Endothelial cell of umbilical vein (primary cell): Measurements from ENCODE around the gene LPP. TPM values are rescaled to one million over a fixed set of nuclear protein-coding genes. Genes with fewer than 3 reads are reported as not detected.

Experiments
- BruUV-seq: library from RNA; stranded (reverse); fragments of 400-500 nt; replicated peaks from 2 replicates; lab custom pipeline; 2021; lab: Mats Ljungman, UMichigan
- CTCF ChIA-PET: fragments of 300-600, 350-600 bp; sonication (Branson Sonifier 250); formaldehyde crosslinking; loops from one replicate; lab custom pipeline; 2021; ENCODE audit warnings: antibody characterized with exemption, inconsistent platforms; lab: Charles Lee
- POLR2A ChIA-PET: fragments of 300-600, 350-600 bp; sonication (Branson Sonifier 250); formaldehyde crosslinking; loops from one replicate; lab custom pipeline; 2021; ENCODE audit warnings: antibody characterized with exemption, inconsistent platforms; lab: Charles Lee
- DNase-seq: peaks from one replicate; pipeline ENCODE4 v3.0.0-alpha.2; 2011; ENCODE audit warnings: low read depth, low spot score
- FAIRE-seq: peaks from 2 replicates; lab custom pipeline; 2011; peaks lifted over from hg19 to GRCh38; lab: Jason Lieb, UNC
- H2AFZ ChIP-seq: 2 replicates; pipeline ENCODE4 v1.6.0; 2012; ENCODE audit warnings: low read depth, low read length, control low read depth, inconsistent platforms
- H3K27ac ChIP-seq: 2 replicates; pipeline ENCODE4 v1.5.1; 2011; ENCODE audit warnings: low read depth, mild to moderate bottlenecking, control low read depth, low read length, moderate library complexity; ENCODE audit not compliant: insufficient read depth
- H3K27me3 ChIP-seq, 2 experiments: 2 replicates each; pipeline versions ENCODE4 v1.6.0 to v1.6.1; 2011; ENCODE audit warnings: low read length in 2 of 2, mixed read lengths in 1 of 2; ENCODE audit not compliant: control insufficient read depth in 2 of 2, insufficient read depth in 2 of 2
- H3K36me3 ChIP-seq, 2 experiments: 2 replicates in 1 of 2; 3 replicates in 1 of 2; pipeline ENCODE4 v1.5.1; 2011; ENCODE audit warnings: low read length in 2 of 2, mild to moderate bottlenecking in 1 of 2, moderate library complexity in 1 of 2; ENCODE audit not compliant: control insufficient read depth in 2 of 2, insufficient read depth in 2 of 2; ENCODE audit errors: extremely low read depth in 1 of 2
- H3K4me1 ChIP-seq: 3 replicates; pipeline ENCODE4 v1.5.1; 2011; ENCODE audit warnings: mild to moderate bottlenecking, low read length; ENCODE audit not compliant: control insufficient read depth, insufficient read depth; ENCODE audit errors: extremely low read depth
- H3K4me2 ChIP-seq: 2 replicates; pipeline ENCODE4 v1.6.1; 2011; ENCODE audit warnings: low read length, control low read depth, mixed read lengths; ENCODE audit not compliant: insufficient read depth
- H3K4me3 ChIP-seq, 3 experiments: fragments of 200-600 bp in 1 of 3; sonication (generic), shearing (Covaris generic) in 1 of 3; replicated peaks in 1 of 3; 2 replicates each; pipeline ENCODE4 v1.5.1; 2011 to 2016; ENCODE audit warnings: control low read depth in 3 of 3, low read length in 3 of 3, mild to moderate bottlenecking in 2 of 3, inconsistent platforms in 1 of 3, low read depth in 1 of 3, moderate library complexity in 1 of 3; ENCODE audit not compliant: insufficient read depth in 1 of 3
- H3K79me2 ChIP-seq: 2 replicates; pipeline ENCODE4 v1.6.0; 2012; ENCODE audit warnings: low read length, inconsistent platforms; ENCODE audit not compliant: control insufficient read depth, insufficient read depth
- H3K9ac ChIP-seq: replicated peaks from 2 replicates; pipeline ENCODE3; 2011; ENCODE audit warnings: low read length, control low read depth; ENCODE audit not compliant: insufficient read depth; ENCODE audit errors: extremely low read depth
- H3K9me1 ChIP-seq: replicated peaks from 3 replicates; pipeline ENCODE4 v1.6.0; 2011; ENCODE audit warnings: mild to moderate bottlenecking, low read length; ENCODE audit not compliant: control insufficient read depth, insufficient read depth; ENCODE audit errors: extremely low read depth
- H3K9me3 ChIP-seq: replicated peaks from 2 replicates; pipeline ENCODE4 v1.5.1; 2012; ENCODE audit warnings: low read length, inconsistent platforms; ENCODE audit not compliant: control insufficient read depth, insufficient read depth
- H4K20me1 ChIP-seq: replicated peaks from 2 replicates; pipeline ENCODE3; 2011; ENCODE audit warnings: mild to moderate bottlenecking, low read length; ENCODE audit not compliant: control insufficient read depth, insufficient read depth; ENCODE audit errors: extremely low read depth
- EZH2 ChIP-seq: IDR thresholded peaks from 2 replicates; pipeline ENCODE4 v1.6.1; 2012; ENCODE audit warnings: borderline replicate concordance, low read depth, mild to moderate bottlenecking, moderate library complexity, low read length, inconsistent platforms; ENCODE audit not compliant: severe bottlenecking
- FOS ChIP-seq: IDR thresholded peaks from 2 replicates; pipeline ENCODE4 v1.6.1; 2011; ENCODE audit warnings: mild to moderate bottlenecking, low read length, moderate library complexity, borderline replicate concordance; ENCODE audit not compliant: insufficient read depth
- JUN ChIP-seq: IDR thresholded peaks from 2 replicates; pipeline ENCODE4 v1.6.1; 2011; ENCODE audit warnings: borderline replicate concordance, low read depth; ENCODE audit not compliant: insufficient read length, insufficient read depth
- MYC ChIP-seq: IDR thresholded peaks from one replicate; pipeline ENCODE4 v1.6.1; 2011; ENCODE audit warnings: mild to moderate bottlenecking, low read depth, low read length
- POLR2AphosphoS5 ChIP-seq: IDR thresholded peaks from 2 replicates; pipeline ENCODE4 v1.6.1; 2012; ENCODE audit warnings: low read depth, mild to moderate bottlenecking, control low read depth, low read length, moderate library complexity; ENCODE audit not compliant: insufficient read depth
- dilution Hi-C: fragments of 300-500 bp; cut with MboI; formaldehyde crosslinking; loops from one replicate; pipeline ENCODE4 v1.15.0; 2019; ENCODE audit warnings: low sequenced_read_pairs; ENCODE audit not compliant: extremely low pct_ligation_motif_present
- intact Hi-C: fragments of 100-400 bp; cut with micrococcal nuclease; formaldehyde crosslinking; loops from one replicate; pipeline ENCODE4 v1.10.0; 2022
- polyA plus RNA-seq, 4 experiments: library from polyadenylated mRNA; depleted of rRNA in 3 of 4; stranded (reverse) in 3 of 4; unstranded in 1 of 4; fragments of >200 nt; gene quantifications; 2 replicates each; pipeline versions ENCODE4 v1.2.1 to v1.2.3, GENCODE V29; 2011 to 2012; ENCODE audit warnings: missing spikeins in 1 of 4
- total RNA-seq: library from RNA; stranded (reverse); gene quantifications from 2 replicates; pipeline ENCODE4 v1.2.3, GENCODE V29; 2021
- TF ChIP-seq, protein P1 (sequence below): IDR thresholded peaks from 2 replicates; pipeline ENCODE4 v1.6.1; 2011; ENCODE audit not compliant: insufficient read depth, insufficient read length
- TF ChIP-seq, protein P2 (sequence below), 2 donors: IDR thresholded peaks; 1 replicate in 1 of 2; 2 replicates in 1 of 2; pipeline ENCODE4 v1.5.1; 2011; ENCODE audit warnings: low read length in 2 of 2, mild to moderate bottlenecking in 2 of 2, moderate library complexity in 2 of 2, control low read depth in 1 of 2, inconsistent platforms in 1 of 2, low read depth in 1 of 2; ENCODE audit not compliant: insufficient read depth in 1 of 2; ENCODE audit errors: extremely low read depth in 1 of 2

LPP gene
- total and polyA plus RNA-seq, 2 donors (not counting 3 experiments of a cell fraction or from before 2014, with no cell fraction given) = 16.9 to 153 TPM

DNA sequence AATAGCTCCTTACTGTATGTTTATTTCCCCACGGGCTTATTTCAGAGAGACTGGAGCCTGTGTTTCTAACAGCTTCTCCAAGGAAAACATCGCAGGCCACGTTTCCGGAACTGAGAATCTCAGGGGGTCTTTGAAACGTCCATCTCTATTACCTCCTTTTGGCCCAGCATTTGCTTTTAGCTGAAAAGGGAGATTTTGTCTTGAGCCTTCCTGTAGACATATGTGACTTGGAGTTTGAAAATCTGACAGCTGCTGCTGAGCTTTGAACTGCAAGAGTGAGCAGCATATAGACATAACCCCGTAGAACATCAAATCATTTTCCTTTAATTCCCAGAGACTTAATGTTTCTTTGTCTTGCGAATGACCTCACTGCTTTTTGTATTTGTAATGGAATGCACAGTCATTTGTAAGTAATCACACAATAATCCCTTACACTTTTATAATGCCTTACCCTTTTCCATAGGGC is 54.6 kb downstream of the LPP start:
- ChIA-PET CTCF (interaction anchor here (1.1 to 1.7 kb wide), 3 partner anchors 9 to 18 kb away, joined by 3 to 4 read pairs (median 3); no protein-coding TSS in a partner anchor), POLR2A (no interaction called here)
- no peaks in the 10 kb centered on the region for H3K4me1 ChIP-seq
- BruUV-seq = no TSS peak
- no peaks in the 10 kb centered on the region for H4K20me1 ChIP-seq
- no peaks in the 10 kb centered on the region for H3K27me3 ChIP-seq
- H2AFZ ChIP-seq = no peak overlapping the region
- H3K9ac ChIP-seq = no peak overlapping the region
- H3K9me1 ChIP-seq = no peaks in the 10 kb centered on the region
- FAIRE-seq = no peak
- H3K79me2 ChIP-seq = peaks cover 43% of the 10 kb centered on the region
- H3K27ac ChIP-seq = no peak overlapping the region
- H3K36me3 ChIP-seq = peaks cover 0 to 5% of the 10 kb centered on the region in 2 experiments
- no peak overlapping the region for H3K4me3 ChIP-seq
- intact Hi-C loops (no loop called here), dilution Hi-C loops (no loop called here)
- no peak for DNase-seq
- no peak overlapping the region for H3K4me2 ChIP-seq
- no peaks in the 10 kb centered on the region for H3K9me3 ChIP-seq
- TF ChIP-seq MYC (no peak), JUN (no peak), EZH2 (no peak), POLR2AphosphoS5 (no peak), FOS (no peak)
- TF ChIP-seq, protein P1, sequence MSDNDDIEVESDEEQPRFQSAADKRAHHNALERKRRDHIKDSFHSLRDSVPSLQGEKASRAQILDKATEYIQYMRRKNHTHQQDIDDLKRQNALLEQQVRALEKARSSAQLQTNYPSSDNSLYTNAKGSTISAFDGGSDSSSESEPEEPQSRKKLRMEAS = no peak
- TF ChIP-seq, protein P2, sequence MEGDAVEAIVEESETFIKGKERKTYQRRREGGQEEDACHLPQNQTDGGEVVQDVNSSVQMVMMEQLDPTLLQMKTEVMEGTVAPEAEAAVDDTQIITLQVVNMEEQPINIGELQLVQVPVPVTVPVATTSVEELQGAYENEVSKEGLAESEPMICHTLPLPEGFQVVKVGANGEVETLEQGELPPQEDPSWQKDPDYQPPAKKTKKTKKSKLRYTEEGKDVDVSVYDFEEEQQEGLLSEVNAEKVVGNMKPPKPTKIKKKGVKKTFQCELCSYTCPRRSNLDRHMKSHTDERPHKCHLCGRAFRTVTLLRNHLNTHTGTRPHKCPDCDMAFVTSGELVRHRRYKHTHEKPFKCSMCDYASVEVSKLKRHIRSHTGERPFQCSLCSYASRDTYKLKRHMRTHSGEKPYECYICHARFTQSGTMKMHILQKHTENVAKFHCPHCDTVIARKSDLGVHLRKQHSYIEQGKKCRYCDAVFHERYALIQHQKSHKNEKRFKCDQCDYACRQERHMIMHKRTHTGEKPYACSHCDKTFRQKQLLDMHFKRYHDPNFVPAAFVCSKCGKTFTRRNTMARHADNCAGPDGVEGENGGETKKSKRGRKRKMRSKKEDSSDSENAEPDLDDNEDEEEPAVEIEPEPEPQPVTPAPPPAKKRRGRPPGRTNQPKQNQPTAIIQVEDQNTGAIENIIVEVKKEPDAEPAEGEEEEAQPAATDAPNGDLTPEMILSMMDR (IDR thresholded peaks at IDR 0.05; ENCODE audit: extremely low read depth in 1 of 2, insufficient read depth in 1 of 2, low read depth in 1 of 2, low read length in 2 of 2) = no peak
